Ramos (cell line): ENCODE data around the gene RILPL2.
"Not testable (repeated sequence)": the region's sequence is repeated elsewhere in the genome, so short reads cannot be mapped to it uniquely, and the experiment has no call there.

Experiments
- in situ Hi-C: fragments of 300-500 bp; cut with MboI; formaldehyde crosslinking; loops from one replicate; pipeline ENCODE4 v1.14.3; 2022; ENCODE audit warnings: low sequenced_read_pairs; ENCODE audit not compliant: unreplicated experiment

RILPL2 gene

GRCh38 chr12:123408619-123409018 is 27.9 kb downstream of the RILPL2 start:
- in situ Hi-C loops, result not testable (repeated sequence)

GRCh38 chr12:123407934-123408333 is 28.6 kb downstream of the RILPL2 start:
- in situ Hi-C loops, result not testable (repeated sequence)

- in situ Hi-C loops, result not testable (repeated sequence)
Measured at GRCh38 chr12:123407269-123407668, 29.2 kb downstream of the RILPL2 start.

- in situ Hi-C loops, result no loop called here
Measured at GRCh38 chr12:123404581-123404980, 31.9 kb downstream of the RILPL2 start.

DNA sequence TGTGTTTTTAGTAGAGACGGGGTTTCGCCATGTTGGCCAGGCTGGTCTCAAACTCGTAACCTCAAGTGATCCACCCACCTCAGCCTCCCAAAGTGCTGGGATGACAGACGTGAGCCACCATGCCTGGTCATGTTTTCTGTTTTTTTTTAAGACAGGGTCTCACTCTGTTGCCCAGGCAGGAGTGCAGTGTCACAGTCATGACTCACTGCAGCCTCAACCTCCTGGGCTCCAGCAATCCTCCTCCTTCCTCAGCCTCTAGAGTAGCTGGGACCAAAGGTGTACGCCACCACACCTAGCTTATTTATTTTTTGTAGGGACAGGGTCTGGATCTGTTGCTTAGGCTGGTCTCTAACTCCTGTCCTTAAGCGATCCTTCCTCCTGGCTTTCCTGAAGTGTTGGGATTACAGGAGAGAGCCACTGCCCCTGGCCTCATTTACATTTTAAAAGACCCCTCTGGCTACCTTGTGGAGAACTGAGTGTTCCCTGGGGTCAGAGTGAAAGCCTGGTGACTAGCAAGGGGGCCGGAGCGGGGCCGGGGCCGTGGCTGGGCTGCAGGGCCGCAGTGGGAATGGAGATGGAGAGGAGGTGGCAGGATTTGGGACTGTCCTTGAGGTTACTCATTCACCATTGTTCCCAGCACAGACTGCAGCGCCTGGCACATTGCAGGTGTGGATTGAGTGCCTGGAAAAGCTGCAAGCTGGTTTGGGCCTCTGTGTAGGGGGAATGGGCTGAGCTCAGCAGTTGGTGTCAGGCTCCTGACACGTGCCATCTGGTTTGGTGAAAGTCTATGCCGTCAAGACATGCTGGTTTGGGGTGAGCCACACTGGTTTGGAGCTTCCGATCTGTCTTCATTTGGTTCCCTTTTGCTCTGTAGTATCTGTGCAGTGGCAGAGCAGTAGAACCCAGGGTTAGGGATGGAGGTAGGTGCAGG is 34.5 kb downstream of the RILPL2 start:
- in situ Hi-C loops, result no loop called here

DNA sequence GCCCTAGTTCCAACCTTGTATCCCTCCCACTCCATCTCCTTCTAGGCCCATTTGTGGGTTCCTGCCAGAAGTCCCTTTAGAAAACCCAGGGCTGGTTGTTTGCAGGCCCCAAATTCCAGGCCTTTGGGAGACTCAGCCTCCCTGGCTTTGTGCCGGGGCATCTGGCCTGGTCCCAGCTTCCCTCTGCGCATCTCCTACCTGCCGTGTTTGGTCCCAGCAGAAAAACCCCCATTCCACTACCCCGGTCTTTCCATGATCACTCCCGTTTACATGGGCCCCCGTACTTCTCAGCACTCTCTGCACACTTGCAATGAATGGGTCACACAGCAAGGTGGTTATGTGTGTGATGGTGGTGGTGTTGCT is 37.2 kb downstream of the RILPL2 start:
- in situ Hi-C loops, result no loop called here

- in situ Hi-C loops, result no loop called here
Measured at GRCh38 chr12:123398550-123399254, 37.8 kb downstream of the RILPL2 start.

DNA sequence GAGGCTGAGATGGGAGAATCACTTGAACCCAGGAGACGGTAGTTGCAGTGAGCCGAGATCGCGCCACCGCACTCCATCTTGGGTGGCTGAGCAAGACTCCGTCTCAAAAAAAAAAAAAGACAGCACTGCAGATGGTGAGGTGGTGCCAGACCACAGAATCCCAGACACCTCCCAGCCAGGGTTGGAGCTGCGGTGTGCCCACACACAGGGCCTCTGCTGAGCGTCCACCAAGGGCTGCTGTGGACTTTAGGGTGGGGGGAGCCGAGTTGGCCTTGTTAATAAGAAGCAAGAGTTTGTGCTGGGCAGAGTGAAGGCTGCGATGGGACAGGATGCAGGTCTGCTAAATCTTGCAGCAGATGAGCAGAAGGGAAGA is 38.3 kb downstream of the RILPL2 start:
- in situ Hi-C loops, result no loop called here

DNA sequence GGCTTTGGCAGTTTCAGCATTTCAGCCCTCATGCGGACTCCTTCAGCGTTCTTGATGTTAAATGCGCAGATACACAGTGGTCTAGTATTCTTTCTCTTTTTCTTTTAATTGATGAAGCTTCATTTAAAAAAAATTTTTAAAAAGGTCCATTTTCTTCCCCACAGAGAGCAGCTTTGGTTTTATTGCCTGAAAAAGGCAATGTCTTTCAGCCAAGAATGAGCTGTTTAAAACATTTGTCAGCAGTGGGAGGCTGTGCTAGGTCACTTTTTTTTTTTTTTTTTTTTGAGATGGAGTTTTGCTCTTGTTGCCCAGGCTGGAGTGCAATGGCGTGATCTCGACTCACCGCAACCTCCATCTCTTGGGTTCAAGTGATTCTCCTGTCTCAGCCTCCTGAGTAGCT is 39.1 kb downstream of the RILPL2 start:
- in situ Hi-C loops, result no loop called here

DNA sequence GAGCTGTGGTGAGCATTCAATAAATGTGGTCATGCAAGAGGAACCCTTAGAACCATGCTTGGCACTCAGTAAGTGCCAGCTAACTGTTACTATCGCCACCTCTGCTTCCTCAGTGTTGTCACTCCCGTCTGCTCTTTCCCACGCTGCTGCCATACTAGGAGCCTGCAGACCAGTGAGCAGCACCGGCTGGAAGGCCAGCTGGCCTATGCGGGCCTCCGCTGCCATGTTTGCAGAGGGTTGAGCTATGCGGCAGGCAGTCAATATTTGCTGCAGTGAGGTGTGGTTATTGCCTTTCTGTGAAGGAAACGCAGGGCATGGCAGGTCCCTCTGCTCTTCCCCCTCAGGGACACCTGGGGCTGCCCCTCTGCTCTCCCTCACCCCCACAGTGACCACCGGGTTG is 39.5 kb downstream of the RILPL2 start:
- in situ Hi-C loops, result no loop called here

DNA sequence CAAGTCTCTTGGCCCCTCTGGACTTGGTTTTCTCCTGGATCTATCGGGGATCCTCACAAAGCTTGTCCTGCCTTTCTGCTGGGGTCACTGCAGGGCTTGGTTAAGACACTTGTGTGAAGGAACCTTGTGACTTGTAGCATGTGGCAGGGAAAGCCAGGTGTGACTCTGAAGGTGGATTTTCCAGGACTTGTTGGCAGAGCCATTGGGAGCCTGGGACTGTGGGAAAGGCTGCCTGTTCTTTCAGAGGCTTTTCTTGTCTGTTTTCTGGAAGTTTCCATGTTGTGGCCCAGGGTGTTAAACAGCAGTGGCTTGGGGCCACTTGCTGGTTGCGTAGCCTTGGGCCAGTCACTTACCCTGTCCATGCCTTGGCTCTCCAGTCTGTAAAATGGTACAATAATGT is 39.9 kb downstream of the RILPL2 start:
- in situ Hi-C loops, result no loop called here

GRCh38 chr12:123395236-123395635 is 41.2 kb downstream of the RILPL2 start:
- in situ Hi-C loops, result no loop called here

DNA sequence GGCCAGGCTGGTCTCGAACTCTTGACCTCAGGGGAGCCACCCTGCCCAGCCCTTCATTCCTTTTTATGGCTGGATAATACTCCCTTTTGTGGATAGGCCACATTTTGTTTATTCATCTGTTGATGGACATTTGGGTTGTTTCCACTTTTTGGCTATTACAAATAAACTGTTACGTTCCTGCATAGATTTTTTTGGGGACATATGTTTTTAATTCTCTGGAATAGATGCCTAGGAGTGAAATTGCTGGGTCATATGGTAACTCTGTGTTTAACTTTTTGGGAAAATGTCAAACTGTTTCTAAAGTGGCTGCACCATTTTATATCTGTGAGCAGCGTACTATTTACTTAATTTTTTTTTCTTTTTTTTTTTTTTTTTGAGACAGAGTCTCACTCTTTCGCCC is 42.7 kb downstream of the RILPL2 start:
- in situ Hi-C loops, result no loop called here

GRCh38 chr12:123391546-123392343 is 44.7 kb downstream of the RILPL2 start:
- in situ Hi-C loops, result no loop called here

DNA sequence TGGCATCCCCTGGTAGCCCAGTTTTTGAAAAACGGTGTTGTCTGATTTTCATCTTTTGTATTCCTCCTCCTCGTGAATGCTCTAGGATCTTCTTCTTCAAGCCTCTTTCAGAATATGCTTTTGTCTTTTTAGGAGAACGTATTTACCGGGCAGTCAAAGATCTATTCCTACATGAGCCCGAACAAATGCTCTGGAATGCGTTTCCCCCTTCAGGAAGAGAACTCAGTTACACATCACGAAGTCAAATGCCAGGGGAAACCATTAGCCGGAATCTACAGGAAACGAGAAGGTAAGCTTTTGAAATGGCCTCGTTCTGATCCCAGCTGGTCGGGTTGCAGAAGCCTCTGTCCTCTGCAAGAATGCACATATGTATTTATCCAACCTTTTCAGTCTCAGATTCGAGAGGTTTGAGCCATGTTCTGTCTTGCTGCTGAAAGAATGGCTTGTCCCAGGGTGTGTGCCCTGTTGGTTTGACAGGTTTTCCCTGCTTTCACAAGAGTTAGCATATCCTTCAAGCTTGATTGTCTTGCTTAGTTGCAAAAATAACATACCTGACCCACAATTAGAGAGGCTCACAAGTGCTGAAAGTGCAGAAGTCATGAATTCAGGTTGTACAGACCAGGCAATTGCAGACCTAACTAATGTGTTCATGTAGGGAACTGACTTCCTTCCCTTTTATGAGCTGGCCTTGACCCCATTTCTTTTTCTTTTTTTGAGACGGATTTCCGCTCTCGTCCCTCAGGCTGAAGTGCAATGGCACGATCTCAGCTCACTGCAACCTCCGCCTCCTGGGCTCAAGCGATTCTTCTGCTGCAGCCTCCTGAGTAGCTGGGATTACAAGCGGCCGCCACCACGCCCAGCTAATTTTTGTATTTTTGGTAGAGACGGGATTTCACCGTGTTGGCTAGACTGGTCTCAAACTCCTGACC is 45.7 kb downstream of the RILPL2 start:
- in situ Hi-C loops, result no loop called here

- in situ Hi-C loops, result no loop called here
Measured at GRCh38 chr12:123389560-123390351, 46.7 kb downstream of the RILPL2 start.

DNA sequence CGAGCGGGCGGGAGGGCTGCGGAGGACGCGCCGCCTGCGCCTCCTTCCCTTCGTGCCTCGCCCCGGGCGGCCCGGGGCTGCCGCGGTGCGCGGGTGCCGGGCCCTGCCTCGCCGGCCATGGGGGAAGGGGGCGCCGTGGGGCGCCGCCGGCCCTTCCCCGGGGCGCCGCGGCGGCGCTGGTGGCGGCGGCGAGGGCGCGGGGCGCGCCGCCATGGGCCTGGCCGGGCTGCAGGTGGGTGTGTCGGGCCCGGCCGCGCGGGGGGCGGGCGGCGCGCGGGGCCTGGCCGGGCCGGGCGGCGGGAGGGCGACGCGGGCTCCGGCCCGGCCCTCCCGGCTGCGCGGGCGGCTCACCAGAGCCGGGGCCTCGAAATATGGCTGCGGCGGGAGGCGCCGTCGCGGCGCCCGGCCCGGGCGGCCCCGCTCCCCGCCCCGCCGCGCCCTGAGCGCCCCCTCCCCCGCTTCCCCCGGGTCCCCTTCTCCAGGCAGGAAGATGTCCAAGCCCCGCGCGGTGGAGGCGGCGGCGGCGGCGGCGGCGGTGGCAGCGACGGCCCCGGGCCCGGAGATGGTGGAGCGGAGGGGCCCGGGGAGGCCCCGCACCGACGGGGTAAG is 47.4 kb downstream of the RILPL2 start:
- in situ Hi-C loops, result no loop called here

DNA sequence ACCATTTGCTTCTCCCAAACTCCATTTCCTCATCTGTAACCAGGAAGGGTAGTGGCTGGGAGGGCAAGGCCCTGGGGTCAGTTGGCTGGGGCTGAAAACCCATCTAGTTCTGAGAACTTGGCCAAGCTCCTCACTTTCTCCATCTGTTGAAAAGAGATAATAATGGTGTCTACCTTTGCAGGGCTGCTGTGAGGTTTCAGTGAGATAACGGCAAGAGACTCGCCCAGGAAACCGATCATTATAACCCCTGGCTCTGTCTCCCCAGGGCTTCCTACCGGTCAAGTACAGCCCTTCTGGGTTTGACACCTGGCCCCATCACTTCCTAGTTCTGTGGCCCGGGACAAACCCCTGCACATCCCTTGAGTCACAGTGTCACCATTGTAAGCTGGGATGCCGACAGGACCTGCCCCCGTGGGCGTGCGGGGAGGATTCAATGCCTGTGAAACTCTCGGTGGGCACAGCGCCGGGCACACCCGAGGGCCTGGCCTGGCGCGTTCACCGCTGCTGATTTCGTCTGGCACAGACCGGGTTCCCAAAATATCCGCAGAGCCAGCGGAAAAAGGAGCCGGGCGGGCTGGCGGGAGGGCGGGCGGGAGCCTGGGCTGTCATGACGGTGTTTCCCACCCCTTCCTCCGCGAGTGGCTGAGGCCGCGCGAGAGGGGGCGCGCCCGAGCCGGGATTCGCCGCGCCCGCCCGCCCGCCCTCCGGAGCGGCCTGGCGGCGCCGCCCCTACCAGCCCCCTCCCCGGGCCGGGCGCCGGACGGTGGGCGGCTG is 48.1 kb downstream of the RILPL2 start:
- in situ Hi-C loops, result no loop called here
